H1 (cell line): ENCODE results near the gene UCHL5. TPM values are rescaled to one million over a fixed set of nuclear protein-coding genes. Genes with fewer than 3 reads are reported as not detected.

ENCODE experiments used
- CTCF ChIA-PET: fragments of 300-600 bp; sonication (Branson Sonifier 250); formaldehyde crosslinking; loops from one replicate; lab custom pipeline; 2021; ENCODE audit not compliant: partially characterized antibody; lab: Charles Lee
- POLR2A ChIA-PET: fragments of 300-600 bp; sonication (Branson Sonifier 250); formaldehyde crosslinking; loops from one replicate; lab custom pipeline; 2021; ENCODE audit warnings: inconsistent platforms; ENCODE audit not compliant: partially characterized antibody; lab: Charles Lee
- DNase-seq, 2 experiments: peaks; one replicate each; pipeline versions ENCODE4 v3.0.0 to v3.0.0-alpha.2; 2010 to 2022; ENCODE audit warnings: low spot score in 2 of 2, low read depth in 1 of 2, mixed read lengths in 1 of 2
- FAIRE-seq: peaks from 2 replicates; lab custom pipeline; 2011; peaks lifted over from hg19 to GRCh38; lab: Jason Lieb, UNC
- H2AFZ ChIP-seq: 2 replicates; pipeline ENCODE4 v1.8.1; 2012; ENCODE audit warnings: low read length, inconsistent platforms
- H2AK5ac ChIP-seq: 2 replicates; pipeline ENCODE4 v1.6.1; 2013; ENCODE audit warnings: low read depth, low read length
- H2BK120ac ChIP-seq: replicated peaks from 2 replicates; pipeline ENCODE3; 2013; ENCODE audit warnings: low read depth, low read length, inconsistent platforms
- H2BK12ac ChIP-seq: 2 replicates; pipeline ENCODE4 v1.6.1; 2013; ENCODE audit warnings: low read depth, low read length
- H2BK15ac ChIP-seq: 2 replicates; pipeline ENCODE4 v1.6.1; 2013; ENCODE audit warnings: low read length
- H2BK20ac ChIP-seq: 2 replicates; pipeline ENCODE4 v1.6.1; 2013; ENCODE audit warnings: low read length
- H2BK5ac ChIP-seq: 2 replicates; pipeline ENCODE4 v1.6.1; 2013; ENCODE audit warnings: low read depth, low read length
- H3K14ac ChIP-seq: 2 replicates; pipeline ENCODE4 v1.6.1; 2013; ENCODE audit warnings: inconsistent platforms; ENCODE audit not compliant: insufficient read length
- H3K18ac ChIP-seq: 2 replicates; pipeline ENCODE4 v1.6.1; 2013; ENCODE audit warnings: low read length; ENCODE audit errors: extremely low read depth
- H3K23ac ChIP-seq: 2 replicates; pipeline ENCODE4 v1.6.1; 2013; ENCODE audit warnings: inconsistent platforms; ENCODE audit not compliant: insufficient read length
- H3K23me2 ChIP-seq: 2 replicates; pipeline ENCODE4 v1.6.1; 2013; ENCODE audit warnings: low read depth, low read length
- H3K27ac ChIP-seq: 2 replicates; pipeline ENCODE4 v1.6.1; 2011; ENCODE audit warnings: low read depth, low read length, inconsistent platforms
- H3K27me3 ChIP-seq, 4 experiments: replicated peaks in 1 of 4; 1 replicate in 1 of 4; 2 replicates in 3 of 4; pipeline versions ENCODE4 v1.6.1 to v1.8.1; 2011 to 2013; ENCODE audit warnings: low read length in 3 of 4, mild to moderate bottlenecking in 3 of 4, inconsistent platforms in 2 of 4, mixed read lengths in 2 of 4, moderate library complexity in 1 of 4; ENCODE audit not compliant: control insufficient read depth in 3 of 4, insufficient read depth in 3 of 4; ENCODE audit errors: extremely low read depth in 1 of 4
- H3K36me3 ChIP-seq, 4 experiments: 2 replicates each; pipeline versions ENCODE4 v1.6.1 to v1.8.1; 2011 to 2013; ENCODE audit warnings: mild to moderate bottlenecking in 4 of 4, low read length in 3 of 4, moderate library complexity in 2 of 4, control low read depth in 1 of 4, inconsistent platforms in 1 of 4; ENCODE audit not compliant: insufficient read depth in 4 of 4, control insufficient read depth in 2 of 4
- H3K4ac ChIP-seq: replicated peaks from 2 replicates; pipeline ENCODE3; 2013; ENCODE audit warnings: low read length, low read depth, mixed read lengths, inconsistent platforms; ENCODE audit not compliant: insufficient read length
- H3K4me1 ChIP-seq, 4 experiments: replicated peaks in 1 of 4; 1 replicate in 1 of 4; 2 replicates in 3 of 4; pipeline versions ENCODE4 v1.6.1 to v1.8.1; 2011 to 2013; ENCODE audit warnings: low read length in 3 of 4, inconsistent platforms in 2 of 4, mixed read lengths in 1 of 4; ENCODE audit not compliant: insufficient read depth in 4 of 4, control insufficient read depth in 3 of 4
- H3K4me2 ChIP-seq, 2 experiments: 2 replicates each; pipeline versions ENCODE4 v1.6.1 to v1.8.1; 2011 to 2013; ENCODE audit warnings: low read depth in 2 of 2, low read length in 2 of 2, control low read depth in 1 of 2, inconsistent platforms in 1 of 2, mild to moderate bottlenecking in 1 of 2; ENCODE audit not compliant: insufficient read depth in 1 of 2
- H3K4me3 ChIP-seq, 4 experiments: fragments of 200-600, 300-600 bp in 1 of 4; sonication (generic), shearing (Covaris generic), sonication (Bioruptor Twin) in 1 of 4; 2 replicates each; pipeline versions ENCODE4 v1.5.1 to v1.8.1; 2011 to 2016; ENCODE audit warnings: low read length in 4 of 4, low read depth in 3 of 4, control low read depth in 2 of 4, inconsistent platforms in 2 of 4, mild to moderate bottlenecking in 2 of 4, mixed read lengths in 1 of 4, moderate library complexity in 1 of 4; ENCODE audit not compliant: insufficient read depth in 2 of 4; ENCODE audit errors: extremely low read depth in 1 of 4
- H3K56ac ChIP-seq: replicated peaks from 2 replicates; pipeline ENCODE3; 2013; ENCODE audit warnings: low read depth, mild to moderate bottlenecking, mixed read lengths, low read length, inconsistent platforms; ENCODE audit not compliant: insufficient read length
- H3K79me1 ChIP-seq: 2 replicates; pipeline ENCODE4 v1.6.1; 2013; ENCODE audit warnings: low read depth, low read length, control low read depth
- H3K79me2 ChIP-seq, 2 experiments: 2 replicates each; pipeline versions ENCODE4 v1.6.1 to v1.8.1; 2012 to 2013; ENCODE audit warnings: low read length in 2 of 2, mild to moderate bottlenecking in 2 of 2, inconsistent platforms in 1 of 2; ENCODE audit not compliant: insufficient read depth in 2 of 2, control insufficient read depth in 1 of 2
- H3K9ac ChIP-seq, 4 experiments: replicated peaks in 1 of 4; 1 replicate in 1 of 4; 2 replicates in 3 of 4; pipeline versions ENCODE4 v1.6.1 to v1.8.1; 2011 to 2013; ENCODE audit warnings: low read depth in 3 of 4, low read length in 3 of 4, control low read depth in 2 of 4, mild to moderate bottlenecking in 2 of 4, moderate library complexity in 2 of 4, inconsistent platforms in 1 of 4; ENCODE audit errors: extremely low read depth in 1 of 4
- H3K9me3 ChIP-seq, 2 experiments: 2 replicates each; pipeline versions ENCODE4 v1.6.1 to v1.8.1; 2012 to 2013; ENCODE audit warnings: mild to moderate bottlenecking in 2 of 2, moderate library complexity in 2 of 2, control low read depth in 1 of 2, inconsistent platforms in 1 of 2, low read depth in 1 of 2, low read length in 1 of 2, mixed read lengths in 1 of 2; ENCODE audit not compliant: insufficient read depth in 2 of 2
- H4K20me1 ChIP-seq, 2 experiments: replicated peaks in 1 of 2; 2 replicates each; pipeline versions ENCODE3 to v1.8.1; 2011 to 2013; ENCODE audit warnings: inconsistent platforms in 2 of 2, low read length in 2 of 2, mild to moderate bottlenecking in 1 of 2; ENCODE audit not compliant: insufficient read depth in 2 of 2, control insufficient read depth in 1 of 2
- H4K5ac ChIP-seq: 2 replicates; pipeline ENCODE4 v1.6.1; 2013; ENCODE audit warnings: low read length, low read depth, mixed read lengths, inconsistent platforms; ENCODE audit not compliant: insufficient read length
- H4K8ac ChIP-seq: 2 replicates; pipeline ENCODE4 v1.8.0; 2013; ENCODE audit warnings: mild to moderate bottlenecking, moderate library complexity, low read length, inconsistent platforms; ENCODE audit not compliant: insufficient read depth; ENCODE audit errors: extremely low read depth
- H4K91ac ChIP-seq: replicated peaks from 2 replicates; pipeline ENCODE3; 2013; ENCODE audit warnings: low read length, mixed read lengths, inconsistent platforms; ENCODE audit not compliant: insufficient read length
- KDM1A ChIP-seq: fragments of 200-600, 300-600 bp; sonication (generic); IDR thresholded peaks from 2 replicates; pipeline ENCODE4 v1.7.1; 2016; ENCODE audit warnings: mild to moderate bottlenecking, low read length, borderline replicate concordance
- MAFK ChIP-seq: IDR thresholded peaks from 2 replicates; pipeline ENCODE4 v1.6.1; 2012; ENCODE audit warnings: low read depth, mild to moderate bottlenecking, improper control_type of control experiment, low read length
- SIX5 ChIP-seq: IDR thresholded peaks from 2 replicates; pipeline ENCODE4 v1.6.1; 2011; ENCODE audit warnings: mild to moderate bottlenecking, low read depth, low read length
- SP4 ChIP-seq: IDR thresholded peaks from 2 replicates; pipeline ENCODE4 v1.6.1; 2012; ENCODE audit warnings: low read length, inconsistent platforms
- WGBS, 2 experiments: shearing (Covaris generic) in 1 of 2; methylation state at CpG; one replicate each; pipeline versions ENCODE4 v1.1.6 to v1.1.7; 2013 to 2015; ENCODE audit warnings: low lambda C conversion rate in 2 of 2, mixed read lengths in 2 of 2, inconsistent platforms in 1 of 2, low coverage in 1 of 2, missing lambda C conversion rate in 1 of 2; ENCODE audit not compliant: insufficient replicate concordance in 2 of 2, insufficient coverage in 1 of 2, insufficient read length in 1 of 2; ENCODE audit errors: extremely low coverage in 1 of 2, missing lambda C conversion rate in 1 of 2; 5-methylcytosine and 5-hydroxymethylcytosine counted together
- polyA plus RNA-seq, 7 experiments: library from polyadenylated mRNA; depleted of rRNA in 3 of 7; stranded (reverse) in 5 of 7; unstranded in 2 of 7; fragments of >200 nt in 5 of 7; fragments of 200-250 nt in 2 of 7; gene quantifications; 1 replicate in 5 of 7; 2 replicates in 1 of 7; 4 replicates in 1 of 7; pipeline versions ENCODE4 v1.2.1 to v1.2.3, GENCODE V29; 2011 to 2013; ENCODE audit warnings: missing spikeins in 2 of 7, mixed read lengths in 2 of 7
- total RNA-seq: library from RNA; stranded (reverse); fragmentation: NEBNext Ultra II Directional; extraction: Animal tissue kit (Norgen Biotek cat#: 25700); gene quantifications from 2 replicates; pipeline ENCODE4 v1.2.1, GENCODE V29; 2021
- TF ChIP-seq, protein P1 (sequence below): IDR thresholded peaks from 2 replicates; pipeline ENCODE4 v1.6.1; 2012; ENCODE audit warnings: low read length, inconsistent platforms
- TF ChIP-seq, protein P2 (sequence below), 3 experiments: IDR thresholded peaks; 1 replicate in 2 of 3; 2 replicates in 1 of 3; pipeline versions ENCODE4 v1.5.1 to v1.6.1; 2011; ENCODE audit warnings: low read length in 3 of 3, mild to moderate bottlenecking in 3 of 3, inconsistent platforms in 2 of 3, low read depth in 1 of 3, moderate library complexity in 1 of 3; ENCODE audit not compliant: insufficient read depth in 1 of 3; ENCODE audit errors: control extremely low read depth in 1 of 3
- TF ChIP-seq, protein P3 (sequence below): IDR thresholded peaks from 2 replicates; pipeline ENCODE4 v1.6.1; 2012; ENCODE audit warnings: inconsistent platforms

UCHL5 gene
- total and polyA plus RNA-seq, 2 of the 8 experiments (the other 6 are each of a cell fraction or from before 2014, with no cell fraction given): 12.0 to 40.0 TPM

- Histone ChIP-seq H3K79me2 (peaks cover 0 to 68% of the 10 kb centered on the region in 2 experiments; a peak in 2 of 4 replicates), H4K20me1 (peaks cover 5 to 8% of the 10 kb centered on the region in 2 experiments)
- POLR2A ChIA-PET: interaction anchor here (1.2 to 1.3 kb wide), 3 partner anchors 11 to 261 kb away, joined by 3 to 6 read pairs (median 4); partner anchors contain the start of genes RGS2, RO60 and UCHL5
- TF ChIP-seq, protein P1, sequence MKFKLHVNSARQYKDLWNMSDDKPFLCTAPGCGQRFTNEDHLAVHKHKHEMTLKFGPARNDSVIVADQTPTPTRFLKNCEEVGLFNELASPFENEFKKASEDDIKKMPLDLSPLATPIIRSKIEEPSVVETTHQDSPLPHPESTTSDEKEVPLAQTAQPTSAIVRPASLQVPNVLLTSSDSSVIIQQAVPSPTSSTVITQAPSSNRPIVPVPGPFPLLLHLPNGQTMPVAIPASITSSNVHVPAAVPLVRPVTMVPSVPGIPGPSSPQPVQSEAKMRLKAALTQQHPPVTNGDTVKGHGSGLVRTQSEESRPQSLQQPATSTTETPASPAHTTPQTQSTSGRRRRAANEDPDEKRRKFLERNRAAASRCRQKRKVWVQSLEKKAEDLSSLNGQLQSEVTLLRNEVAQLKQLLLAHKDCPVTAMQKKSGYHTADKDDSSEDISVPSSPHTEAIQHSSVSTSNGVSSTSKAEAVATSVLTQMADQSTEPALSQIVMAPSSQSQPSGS: no peak
- no peak for TF ChIP-seq SIX5
- TF ChIP-seq, protein P2, sequence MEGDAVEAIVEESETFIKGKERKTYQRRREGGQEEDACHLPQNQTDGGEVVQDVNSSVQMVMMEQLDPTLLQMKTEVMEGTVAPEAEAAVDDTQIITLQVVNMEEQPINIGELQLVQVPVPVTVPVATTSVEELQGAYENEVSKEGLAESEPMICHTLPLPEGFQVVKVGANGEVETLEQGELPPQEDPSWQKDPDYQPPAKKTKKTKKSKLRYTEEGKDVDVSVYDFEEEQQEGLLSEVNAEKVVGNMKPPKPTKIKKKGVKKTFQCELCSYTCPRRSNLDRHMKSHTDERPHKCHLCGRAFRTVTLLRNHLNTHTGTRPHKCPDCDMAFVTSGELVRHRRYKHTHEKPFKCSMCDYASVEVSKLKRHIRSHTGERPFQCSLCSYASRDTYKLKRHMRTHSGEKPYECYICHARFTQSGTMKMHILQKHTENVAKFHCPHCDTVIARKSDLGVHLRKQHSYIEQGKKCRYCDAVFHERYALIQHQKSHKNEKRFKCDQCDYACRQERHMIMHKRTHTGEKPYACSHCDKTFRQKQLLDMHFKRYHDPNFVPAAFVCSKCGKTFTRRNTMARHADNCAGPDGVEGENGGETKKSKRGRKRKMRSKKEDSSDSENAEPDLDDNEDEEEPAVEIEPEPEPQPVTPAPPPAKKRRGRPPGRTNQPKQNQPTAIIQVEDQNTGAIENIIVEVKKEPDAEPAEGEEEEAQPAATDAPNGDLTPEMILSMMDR (IDR thresholded peaks at IDR 0.05; ENCODE audit: control extremely low read depth in 1 of 3, insufficient read depth in 1 of 3, low read depth in 1 of 3, low read length in 3 of 3): peak; percentile 40 to 70 (median 41); a peak in 3 of 4 replicates
- no peak for TF ChIP-seq MAFK
- TF ChIP-seq, protein P3, sequence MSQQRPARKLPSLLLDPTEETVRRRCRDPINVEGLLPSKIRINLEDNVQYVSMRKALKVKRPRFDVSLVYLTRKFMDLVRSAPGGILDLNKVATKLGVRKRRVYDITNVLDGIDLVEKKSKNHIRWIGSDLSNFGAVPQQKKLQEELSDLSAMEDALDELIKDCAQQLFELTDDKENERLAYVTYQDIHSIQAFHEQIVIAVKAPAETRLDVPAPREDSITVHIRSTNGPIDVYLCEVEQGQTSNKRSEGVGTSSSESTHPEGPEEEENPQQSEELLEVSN: no peak
- no peak for TF ChIP-seq SP4
- TF ChIP-seq KDM1A: no peak
These were observed 10.7 kb upstream of the UCHL5 start for GRCh38 chr1:193069748-193070385.

More at GRCh38 chr1:193069748-193070385, 10.7 kb upstream of the UCHL5 start:
- Histone ChIP-seq H3K9me3 (no peaks in the 10 kb centered on the region), H4K8ac (no peak overlapping the region), H3K4me2 (no peak overlapping the region), H3K9ac (no peak overlapping the region), H2BK12ac (no peak overlapping the region), H3K18ac (no peak overlapping the region), H3K56ac (no peak overlapping the region), H3K27ac (no peak overlapping the region), H2AFZ (no peak overlapping the region), H3K79me1 (peaks cover 5% of the 10 kb centered on the region; the same call in 1 of the 2 replicates), H3K4me3 (no peak overlapping the region), H3K14ac (no peak overlapping the region), H3K36me3 (peaks cover 0 to 8% (median 1%) of the 10 kb centered on the region in 4 experiments; a peak in 3 of 8 replicates), H2BK120ac (no peak overlapping the region), H3K23me2 (no peaks in the 10 kb centered on the region), H4K5ac (no peak overlapping the region), H4K91ac (no peak overlapping the region), H2BK20ac (no peak overlapping the region), H2AK5ac (no peak overlapping the region), H2BK5ac (no peak overlapping the region), H2BK15ac (no peak overlapping the region), H3K4ac (no peak overlapping the region), H3K23ac (no peak overlapping the region), H3K27me3 (no peaks in the 10 kb centered on the region), H3K4me1 (peaks cover 0 to 4% (median 1%) of the 10 kb centered on the region in 4 experiments; a peak in 2 of 7 replicates)
- no peak for DNase-seq
- peak; percentile 24 for FAIRE-seq
- CTCF ChIA-PET: interaction anchor here (0.6 to 2.3 kb wide), 13 partner anchors 12 to 437 kb away, joined by 3 to 11 read pairs (median 4); partner anchors contain the start of gene UCHL5
- WGBS, 2 experiments: 78% methylated on average over 4 of the region's 4 CpGs; no CpG with 5 or more reads in 1 of the 2 experiments
